LNCaP clone FGC (cell line): Measurements from ENCODE around the gene SEPSECS.

Experiments
- DNase-seq: peaks from one replicate; pipeline ENCODE4 v3.0.0-alpha.2; 2011; ENCODE audit warnings: low read depth
- H3K4me3 ChIP-seq: 2 replicates; pipeline ENCODE4 v1.5.1; 2011; ENCODE audit warnings: mild to moderate bottlenecking, low read depth, low read length, control low read depth
- CTCF ChIP-seq: IDR thresholded peaks from 2 replicates; pipeline ENCODE4 v1.5.1; 2012; ENCODE audit warnings: mild to moderate bottlenecking; ENCODE audit not compliant: control insufficient read depth, insufficient read depth; ENCODE audit errors: extremely low read depth

SEPSECS gene

GRCh38 chr4:25171201-25171865 is 11.1 kb upstream of the SEPSECS start:
- TF ChIP-seq CTCF = no peak
- no peak for DNase-seq
- H3K4me3 ChIP-seq = no peak overlapping the region

DNA sequence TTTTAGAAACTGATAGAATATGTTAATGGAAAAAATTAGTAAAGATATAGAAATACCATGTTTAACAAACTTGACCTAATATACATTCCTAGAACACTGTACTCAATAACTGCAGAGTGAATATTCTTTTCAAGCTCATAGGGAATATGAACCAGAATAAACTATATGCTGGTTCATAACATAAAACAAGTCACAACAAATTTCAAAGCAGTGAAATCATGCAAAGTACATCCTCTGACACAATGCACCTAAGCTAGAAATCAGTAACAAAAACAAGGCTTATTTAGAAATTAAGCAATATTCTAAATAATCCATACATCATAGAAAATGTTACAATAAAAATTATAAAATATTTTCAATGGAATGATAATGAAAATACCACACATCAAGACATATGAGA is 9.2 kb upstream of the SEPSECS start:
- TF ChIP-seq CTCF = no peak
- no peak overlapping the region for H3K4me3 ChIP-seq
- DNase-seq = no peak

DNA sequence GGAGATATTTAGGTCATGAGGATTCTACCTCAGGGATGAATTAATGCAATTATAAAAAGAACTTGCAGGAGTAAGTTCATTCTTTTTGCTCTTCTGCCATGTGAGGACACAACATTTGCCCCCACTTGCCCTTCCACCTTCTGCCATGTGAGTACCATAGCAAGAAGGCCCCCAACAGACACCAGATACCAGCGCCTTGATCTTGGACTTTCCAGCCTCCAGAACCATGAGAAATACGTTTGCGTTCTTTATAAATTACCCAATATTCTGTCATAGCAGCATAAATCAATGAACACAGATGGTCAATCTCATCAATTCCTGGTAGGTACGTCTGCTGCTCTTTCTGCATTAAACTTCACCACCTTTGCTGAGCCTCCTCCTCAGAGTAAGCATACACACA is 5.7 kb upstream of the SEPSECS start:
- TF ChIP-seq CTCF = no peak
- H3K4me3 ChIP-seq = no peak overlapping the region
- DNase-seq = no peak

DNA sequence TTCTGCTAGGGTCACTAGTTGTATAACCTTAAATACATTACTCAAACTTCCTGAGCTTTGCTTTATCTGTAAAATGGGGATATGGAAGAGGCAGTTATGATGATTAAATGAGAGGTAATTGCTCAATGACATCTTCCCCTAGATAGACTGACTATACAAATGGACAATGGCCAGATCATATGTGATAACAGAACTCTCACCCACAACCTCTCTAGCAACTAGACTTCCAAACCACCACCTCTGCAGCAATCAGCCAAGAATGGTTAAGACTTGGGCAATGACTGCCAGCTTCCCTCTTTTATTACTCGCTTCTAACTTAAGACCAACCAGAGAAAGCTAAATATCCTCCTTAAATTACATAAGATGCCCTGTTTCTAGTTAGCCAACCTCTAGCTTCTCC is 2.9 kb upstream of the SEPSECS start:
- TF ChIP-seq CTCF = no peak
- no peak for DNase-seq

GRCh38 chr4:25162566-25162965 is 2.3 kb upstream of the SEPSECS start:
- H3K4me3 ChIP-seq = no peak overlapping the region
- no peak for DNase-seq
- TF ChIP-seq CTCF = no peak

More for the DNA sequence above, 2.9 kb upstream of the SEPSECS start:
- no peak overlapping the region for H3K4me3 ChIP-seq

GRCh38 chr4:25161593-25161950 is 1.3 kb upstream of the SEPSECS start:
- no peak for TF ChIP-seq CTCF
- no peak for DNase-seq
- peak overlapping the region; percentile 95 for H3K4me3 ChIP-seq
